Ishikawa (cell line): ENCODE data around the gene IL3RA.

Experiments
- CEBPB ChIP-seq: IDR thresholded peaks from 2 replicates; pipeline ENCODE4 v1.6.1; 2012
- CREB1 ChIP-seq: IDR thresholded peaks from 2 replicates; pipeline ENCODE4 v1.6.1; 2012; ENCODE audit warnings: low read depth
- REST ChIP-seq: IDR thresholded peaks from 2 replicates; pipeline ENCODE4 v1.6.1; 2012; ENCODE audit warnings: low read depth, mild to moderate bottlenecking
- YY1 ChIP-seq: IDR thresholded peaks from 2 replicates; pipeline ENCODE4 v1.6.1; 2012; ENCODE audit warnings: low read depth

- TF ChIP-seq CEBPB (no peak), CREB1 (no peak), YY1 (no peak), REST (no peak)
Measured at GRCh38 chrX:1351981-1352714, 15.6 kb downstream of the IL3RA start.
